ENCODE measurements around the gene RNF167.
A peak's percentile ranks its signal among the peaks of the same experiment; 100 is the strongest.

RNF167 gene

DNA sequence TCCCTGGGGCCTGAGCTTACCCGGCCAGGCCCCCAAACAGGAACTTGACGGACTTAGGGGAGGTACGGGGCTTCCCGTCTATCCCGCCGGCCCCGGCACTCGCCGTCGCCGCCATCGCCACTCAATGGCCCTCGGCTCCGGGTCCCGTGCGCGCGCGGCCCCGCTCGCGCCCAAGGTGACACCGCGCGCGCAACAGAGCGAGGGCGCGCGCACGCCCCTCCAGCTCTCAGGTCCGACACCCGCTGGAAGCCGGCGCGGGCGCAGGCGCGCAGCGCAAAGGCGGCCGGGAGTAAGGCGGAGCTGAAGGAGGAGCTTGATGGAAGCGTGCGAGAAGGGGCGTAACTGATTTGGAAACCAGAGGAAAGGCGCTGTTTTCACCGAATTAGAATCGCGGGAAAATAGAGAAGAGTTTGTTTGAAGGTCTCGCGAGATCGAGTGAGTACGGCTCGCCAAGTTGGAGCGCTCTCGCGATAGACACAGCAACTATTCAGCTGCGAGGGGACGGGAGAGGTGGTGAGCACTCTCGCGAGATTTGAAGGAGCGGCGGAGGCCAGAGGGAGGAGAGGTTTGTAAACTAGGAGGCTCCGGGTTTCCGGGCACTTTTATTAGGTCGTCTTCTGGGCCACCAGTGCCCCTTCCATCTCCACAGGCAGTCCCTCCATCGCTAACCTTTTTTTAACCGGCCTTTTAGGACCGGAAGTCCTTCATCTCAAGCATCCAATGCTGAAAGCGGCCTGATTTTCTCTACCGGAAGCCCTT lies at the start of gene RNF167, which contains the start of gene SLC25A11:
Gene RNF167 (plus strand): TSS at position 473 of the 759 bp plus-strand sequence. CDS start 642 bp downstream, outside the sequence.
Gene SLC25A11 (minus strand): TSS at position 251 of the 759 bp plus-strand sequence. CDS start 136 bp downstream, at position 115.
- H3K27me3 ChIP-seq (ENCODE audit: control insufficient read depth in 5 of 5, insufficient read depth in 4 of 5, low read length in 5 of 5): no peaks in the 10 kb centered on the region
- H3K27ac ChIP-seq (ENCODE audit: low read depth, low read length): peak within 1 kb of the TSS; percentile 93
- peaks cover 0 to 60% (median 56%) of the 10 kb centered on the region in 5 donors for H3K36me3 ChIP-seq (ENCODE audit: control insufficient read depth in 5 of 5, insufficient read depth in 5 of 5, low read length in 5 of 5)
- peak within 1 kb of the TSS; percentile 81 to 98 (median 97) for H3K9ac ChIP-seq (ENCODE audit: low read length in 5 of 5)
- peak within 1 kb of the TSS; percentile 89 to 91 (median 90) for H3K4me3 ChIP-seq (ENCODE audit: low read depth in 1 of 5, low read length in 5 of 5)
- no peaks in the 10 kb centered on the region for H3K9me3 ChIP-seq (ENCODE audit: control insufficient read depth in 5 of 5, low read length in 5 of 5)
- peaks cover 11 to 51% (median 38%) of the 10 kb centered on the region in 5 donors for H3K4me1 ChIP-seq (ENCODE audit: control insufficient read depth in 5 of 5, insufficient read depth in 5 of 5, low read length in 5 of 5)

DNA sequence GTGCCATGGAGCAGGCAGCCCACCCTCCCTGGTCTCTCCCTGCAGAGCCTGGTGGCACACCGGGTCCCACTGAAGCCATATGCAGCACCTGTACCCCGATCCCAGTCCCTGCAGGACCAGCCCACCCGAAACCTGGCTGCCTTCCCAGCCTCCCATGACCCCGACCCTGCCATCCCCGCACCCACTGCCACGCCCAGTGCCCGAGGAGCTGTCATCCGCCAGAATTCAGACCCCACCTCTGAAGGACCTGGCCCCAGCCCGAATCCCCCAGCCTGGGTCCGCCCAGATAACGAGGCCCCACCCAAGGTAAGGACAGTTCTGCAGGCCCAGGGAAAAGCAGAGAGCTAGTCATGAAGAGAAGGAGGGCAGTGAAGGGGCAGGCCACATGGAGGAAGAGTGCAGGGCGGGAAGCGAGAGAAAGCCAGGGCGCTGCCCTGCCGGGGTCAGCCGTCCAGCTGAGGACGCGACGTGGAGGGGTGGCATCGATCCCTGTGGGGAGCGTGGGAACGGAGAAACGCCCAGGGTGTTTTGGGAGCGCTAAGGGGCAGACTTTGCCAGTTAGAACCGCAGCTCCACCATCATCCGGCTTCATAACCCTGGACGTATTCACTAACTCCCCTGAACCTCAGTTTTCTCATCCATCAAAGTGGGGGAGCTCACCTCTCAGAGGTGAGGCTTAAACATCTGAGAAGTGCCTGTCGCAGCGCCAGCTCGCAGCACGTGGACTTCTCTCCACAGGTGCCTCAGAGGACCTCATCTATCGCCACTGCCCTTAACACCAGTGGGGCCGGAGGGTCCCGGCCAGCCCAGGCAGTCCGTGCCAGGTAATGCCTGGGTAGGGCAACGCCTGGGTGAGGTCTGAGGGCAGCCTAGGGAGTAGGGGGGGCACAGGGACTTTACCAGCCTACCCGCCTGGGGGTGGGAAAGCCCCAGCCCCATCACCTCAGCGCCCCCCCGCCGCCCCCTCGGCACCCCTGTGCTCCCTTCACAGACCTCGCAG lies 48.4 kb upstream of the RNF167 start:
- Histone ChIP-seq H3K9ac (ENCODE audit: low read length in 5 of 5) (no peak overlapping the region), H3K36me3 (ENCODE audit: control insufficient read depth in 5 of 5, insufficient read depth in 5 of 5, low read length in 5 of 5) (peaks cover 0 to 90% (median 78%) of the 10 kb centered on the region in 5 donors), H3K9me3 (ENCODE audit: control insufficient read depth in 5 of 5, low read length in 5 of 5) (no peaks in the 10 kb centered on the region), H3K27ac (ENCODE audit: low read depth, low read length) (no peak overlapping the region), H3K4me3 (ENCODE audit: low read depth in 1 of 5, low read length in 5 of 5) (no peak overlapping the region), H3K4me1 (ENCODE audit: control insufficient read depth in 5 of 5, insufficient read depth in 5 of 5, low read length in 5 of 5) (no peaks in the 10 kb centered on the region), H3K27me3 (ENCODE audit: control insufficient read depth in 5 of 5, insufficient read depth in 4 of 5, low read length in 5 of 5) (no peaks in the 10 kb centered on the region)

DNA sequence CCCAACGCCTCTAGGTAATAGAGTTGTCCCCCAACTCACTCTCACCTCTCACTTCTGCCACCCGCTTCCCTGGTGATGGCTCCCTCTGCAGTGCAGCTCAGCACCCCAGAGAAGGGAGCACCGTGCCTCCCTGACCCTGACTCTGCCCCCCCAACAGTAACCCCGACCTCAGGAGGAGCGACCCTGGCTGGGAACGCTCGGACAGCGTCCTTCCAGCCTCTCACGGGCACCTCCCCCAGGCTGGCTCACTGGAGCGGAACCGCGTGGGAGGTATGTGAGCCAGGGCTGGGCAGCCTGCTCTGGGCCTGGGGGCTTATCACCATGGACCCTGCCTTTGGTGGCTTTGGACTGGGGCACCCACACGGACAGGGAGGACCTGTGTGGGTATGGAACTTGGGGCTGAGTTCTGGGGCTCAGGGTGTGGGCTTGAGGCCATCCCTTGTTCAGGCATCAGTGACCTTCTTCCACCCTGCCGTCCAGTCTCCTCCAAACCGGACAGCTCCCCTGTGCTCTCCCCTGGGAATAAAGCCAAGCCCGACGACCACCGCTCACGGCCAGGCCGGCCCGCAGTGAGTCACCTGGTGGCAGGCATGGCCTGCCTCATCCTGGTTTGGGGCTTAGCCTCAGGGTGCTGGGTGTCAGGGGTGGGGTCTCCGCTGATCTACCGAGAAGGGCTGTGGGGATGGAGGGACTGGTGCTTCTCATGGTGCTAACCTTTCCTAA lies 47.4 kb upstream of the RNF167 start:
- H3K4me1 ChIP-seq (ENCODE audit: control insufficient read depth in 5 of 5, insufficient read depth in 5 of 5, low read length in 5 of 5): no peaks in the 10 kb centered on the region
- no peak overlapping the region for H3K4me3 ChIP-seq (ENCODE audit: low read depth in 1 of 5, low read length in 5 of 5)
- no peaks in the 10 kb centered on the region for H3K9me3 ChIP-seq (ENCODE audit: control insufficient read depth in 5 of 5, low read length in 5 of 5)
- no peak overlapping the region for H3K27ac ChIP-seq (ENCODE audit: low read depth, low read length)
- peaks cover 0 to 88% (median 75%) of the 10 kb centered on the region in 5 donors for H3K36me3 ChIP-seq (ENCODE audit: control insufficient read depth in 5 of 5, insufficient read depth in 5 of 5, low read length in 5 of 5)
- no peaks in the 10 kb centered on the region for H3K27me3 ChIP-seq (ENCODE audit: control insufficient read depth in 5 of 5, insufficient read depth in 4 of 5, low read length in 5 of 5)
- H3K9ac ChIP-seq (ENCODE audit: low read length in 5 of 5): no peak overlapping the region

DNA sequence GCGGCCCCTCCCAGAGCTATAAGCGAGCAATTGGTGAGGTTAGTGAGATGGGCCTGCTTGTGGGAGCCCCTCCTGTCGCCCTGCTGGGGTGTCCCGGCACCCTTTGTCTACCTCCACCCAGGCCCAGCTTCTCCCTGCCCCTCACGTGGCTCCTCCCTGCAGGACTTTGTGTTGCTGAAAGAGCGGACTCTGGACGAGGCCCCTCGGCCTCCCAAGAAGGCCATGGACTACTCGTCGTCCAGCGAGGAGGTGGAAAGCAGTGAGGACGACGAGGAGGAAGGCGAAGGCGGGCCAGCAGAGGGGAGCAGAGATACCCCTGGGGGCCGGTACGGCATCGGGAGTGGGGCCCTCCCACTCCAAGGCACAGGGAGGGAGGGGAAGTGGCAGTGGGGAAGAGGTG lies 46.8 kb upstream of the RNF167 start:
- H3K9me3 ChIP-seq (ENCODE audit: control insufficient read depth in 5 of 5, low read length in 5 of 5): no peaks in the 10 kb centered on the region
- H3K27me3 ChIP-seq (ENCODE audit: control insufficient read depth in 5 of 5, insufficient read depth in 4 of 5, low read length in 5 of 5): peaks cover 0 to 1% (median 0%) of the 10 kb centered on the region in 5 donors
- peaks cover 0 to 82% (median 71%) of the 10 kb centered on the region in 5 donors for H3K36me3 ChIP-seq (ENCODE audit: control insufficient read depth in 5 of 5, insufficient read depth in 5 of 5, low read length in 5 of 5)

DNA sequence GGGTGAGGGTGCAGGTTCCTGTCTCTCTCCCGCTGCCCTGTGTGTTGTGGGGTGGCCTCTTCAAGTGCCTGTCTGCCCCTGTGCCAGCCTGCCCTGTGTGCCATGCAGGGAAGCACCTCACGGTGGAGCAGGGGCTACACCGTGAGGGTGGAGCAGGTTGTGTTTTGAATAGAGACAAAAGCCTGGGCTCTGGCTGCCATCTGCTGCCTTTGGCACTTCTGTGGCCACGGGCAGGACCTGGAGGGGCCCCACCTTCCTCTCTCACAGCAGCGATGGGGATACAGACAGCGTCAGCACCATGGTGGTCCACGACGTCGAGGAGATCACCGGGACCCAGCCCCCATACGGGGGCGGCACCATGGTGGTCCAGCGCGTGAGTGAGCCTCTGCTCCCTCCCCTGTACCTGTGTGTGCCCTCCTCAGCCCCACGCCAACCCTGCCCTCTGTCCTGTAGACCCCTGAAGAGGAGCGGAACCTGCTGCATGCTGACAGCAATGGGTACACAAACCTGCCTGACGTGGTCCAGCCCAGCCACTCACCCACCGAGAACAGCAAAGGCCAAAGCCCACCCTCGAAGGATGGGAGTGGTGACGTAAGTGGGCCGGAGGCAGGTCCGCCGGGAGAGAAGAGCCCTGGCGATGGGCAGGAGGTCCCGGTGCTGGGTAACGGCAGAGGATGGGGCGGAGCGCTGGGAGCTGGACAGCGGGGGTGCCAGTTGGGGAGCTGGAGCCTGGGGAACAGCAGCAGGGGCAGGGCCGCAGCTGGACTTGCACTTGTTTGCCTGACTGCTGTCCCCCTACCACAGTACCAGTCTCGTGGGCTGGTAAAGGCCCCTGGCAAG lies 46.1 kb upstream of the RNF167 start:
- Histone ChIP-seq H3K9me3 (ENCODE audit: control insufficient read depth in 5 of 5, low read length in 5 of 5) (no peaks in the 10 kb centered on the region), H3K27ac (ENCODE audit: low read depth, low read length) (no peak overlapping the region), H3K4me3 (ENCODE audit: low read depth in 1 of 5, low read length in 5 of 5) (no peak overlapping the region), H3K4me1 (ENCODE audit: control insufficient read depth in 5 of 5, insufficient read depth in 5 of 5, low read length in 5 of 5) (peaks cover 0 to 7% (median 5%) of the 10 kb centered on the region in 5 donors), H3K9ac (ENCODE audit: low read length in 5 of 5) (no peak overlapping the region), H3K36me3 (ENCODE audit: control insufficient read depth in 5 of 5, insufficient read depth in 5 of 5, low read length in 5 of 5) (peaks cover 0 to 81% (median 70%) of the 10 kb centered on the region in 5 donors), H3K27me3 (ENCODE audit: control insufficient read depth in 5 of 5, insufficient read depth in 4 of 5, low read length in 5 of 5) (peaks cover 0 to 8% (median 5%) of the 10 kb centered on the region in 5 donors)

More for the DNA sequence above, 46.8 kb upstream of the RNF167 start:
- Histone ChIP-seq H3K4me3 (ENCODE audit: low read depth in 1 of 5, low read length in 5 of 5) (no peak overlapping the region), H3K4me1 (ENCODE audit: control insufficient read depth in 5 of 5, insufficient read depth in 5 of 5, low read length in 5 of 5) (peaks cover 0 to under 1% (median 0%) of the 10 kb centered on the region in 5 donors), H3K9ac (ENCODE audit: low read length in 5 of 5) (no peak overlapping the region), H3K27ac (ENCODE audit: low read depth, low read length) (no peak overlapping the region)

DNA sequence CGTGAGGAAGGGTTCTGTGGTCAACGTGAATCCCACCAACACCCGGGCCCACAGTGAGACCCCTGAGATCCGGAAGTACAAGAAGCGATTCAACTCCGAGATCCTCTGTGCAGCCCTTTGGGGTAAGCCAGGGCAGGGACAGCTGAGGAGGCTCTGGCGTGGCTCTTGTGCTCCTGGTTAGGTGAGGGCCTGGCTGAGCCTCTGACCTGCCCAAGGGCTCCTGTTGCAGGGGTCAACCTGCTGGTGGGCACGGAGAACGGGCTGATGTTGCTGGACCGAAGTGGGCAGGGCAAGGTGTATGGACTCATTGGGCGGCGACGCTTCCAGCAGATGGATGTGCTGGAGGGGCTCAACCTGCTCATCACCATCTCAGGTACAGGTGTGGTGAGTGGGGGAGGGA lies 44.9 kb upstream of the RNF167 start:
- Histone ChIP-seq H3K4me3 (ENCODE audit: low read depth in 1 of 5, low read length in 5 of 5) (no peak overlapping the region), H3K27me3 (ENCODE audit: control insufficient read depth in 5 of 5, insufficient read depth in 4 of 5, low read length in 5 of 5) (peaks cover 5 to 18% (median 7%) of the 10 kb centered on the region in 5 donors), H3K4me1 (ENCODE audit: control insufficient read depth in 5 of 5, insufficient read depth in 5 of 5, low read length in 5 of 5) (peaks cover 0 to 18% (median 16%) of the 10 kb centered on the region in 5 donors), H3K36me3 (ENCODE audit: control insufficient read depth in 5 of 5, insufficient read depth in 5 of 5, low read length in 5 of 5) (peaks cover 0 to 72% (median 70%) of the 10 kb centered on the region in 5 donors), H3K9ac (ENCODE audit: low read length in 5 of 5) (no peak overlapping the region), H3K9me3 (ENCODE audit: control insufficient read depth in 5 of 5, low read length in 5 of 5) (no peaks in the 10 kb centered on the region), H3K27ac (ENCODE audit: low read depth, low read length) (no peak overlapping the region)

DNA sequence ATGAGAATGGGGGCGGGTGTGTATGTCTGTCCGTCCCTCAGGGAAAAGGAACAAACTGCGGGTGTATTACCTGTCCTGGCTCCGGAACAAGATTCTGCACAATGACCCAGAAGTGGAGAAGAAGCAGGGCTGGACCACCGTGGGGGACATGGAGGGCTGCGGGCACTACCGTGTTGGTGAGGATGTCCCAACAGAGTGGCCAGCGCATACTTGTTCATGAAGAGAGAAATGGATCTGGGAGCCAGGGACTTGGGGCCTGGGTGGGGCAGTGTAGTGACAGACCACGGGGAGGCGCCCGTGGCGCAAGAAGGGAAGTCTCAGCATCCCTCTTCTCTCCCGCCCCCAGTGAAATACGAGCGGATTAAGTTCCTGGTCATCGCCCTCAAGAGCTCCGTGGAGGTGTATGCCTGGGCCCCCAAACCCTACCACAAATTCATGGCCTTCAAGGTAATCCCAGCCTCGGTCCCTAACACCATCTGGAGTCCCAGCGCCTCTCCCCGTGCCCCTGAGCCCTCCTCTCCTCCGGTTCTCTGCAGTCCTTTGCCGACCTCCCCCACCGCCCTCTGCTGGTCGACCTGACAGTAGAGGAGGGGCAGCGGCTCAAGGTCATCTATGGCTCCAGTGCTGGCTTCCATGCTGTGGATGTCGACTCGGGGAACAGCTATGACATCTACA lies 44.3 kb upstream of the RNF167 start:
- H3K4me1 ChIP-seq (ENCODE audit: control insufficient read depth in 5 of 5, insufficient read depth in 5 of 5, low read length in 5 of 5): peaks cover 0 to 25% (median 23%) of the 10 kb centered on the region in 5 donors
- H3K9me3 ChIP-seq (ENCODE audit: control insufficient read depth in 5 of 5, low read length in 5 of 5): no peaks in the 10 kb centered on the region
- H3K27me3 ChIP-seq (ENCODE audit: control insufficient read depth in 5 of 5, insufficient read depth in 4 of 5, low read length in 5 of 5): peaks cover 5 to 23% (median 9%) of the 10 kb centered on the region in 5 donors
- H3K4me3 ChIP-seq (ENCODE audit: low read depth in 1 of 5, low read length in 5 of 5): no peak overlapping the region
- peaks cover 0 to 66% (median 63%) of the 10 kb centered on the region in 5 donors for H3K36me3 ChIP-seq (ENCODE audit: control insufficient read depth in 5 of 5, insufficient read depth in 5 of 5, low read length in 5 of 5)
- no peak overlapping the region for H3K27ac ChIP-seq (ENCODE audit: low read depth, low read length)
- H3K9ac ChIP-seq (ENCODE audit: low read length in 5 of 5): no peak overlapping the region

DNA sequence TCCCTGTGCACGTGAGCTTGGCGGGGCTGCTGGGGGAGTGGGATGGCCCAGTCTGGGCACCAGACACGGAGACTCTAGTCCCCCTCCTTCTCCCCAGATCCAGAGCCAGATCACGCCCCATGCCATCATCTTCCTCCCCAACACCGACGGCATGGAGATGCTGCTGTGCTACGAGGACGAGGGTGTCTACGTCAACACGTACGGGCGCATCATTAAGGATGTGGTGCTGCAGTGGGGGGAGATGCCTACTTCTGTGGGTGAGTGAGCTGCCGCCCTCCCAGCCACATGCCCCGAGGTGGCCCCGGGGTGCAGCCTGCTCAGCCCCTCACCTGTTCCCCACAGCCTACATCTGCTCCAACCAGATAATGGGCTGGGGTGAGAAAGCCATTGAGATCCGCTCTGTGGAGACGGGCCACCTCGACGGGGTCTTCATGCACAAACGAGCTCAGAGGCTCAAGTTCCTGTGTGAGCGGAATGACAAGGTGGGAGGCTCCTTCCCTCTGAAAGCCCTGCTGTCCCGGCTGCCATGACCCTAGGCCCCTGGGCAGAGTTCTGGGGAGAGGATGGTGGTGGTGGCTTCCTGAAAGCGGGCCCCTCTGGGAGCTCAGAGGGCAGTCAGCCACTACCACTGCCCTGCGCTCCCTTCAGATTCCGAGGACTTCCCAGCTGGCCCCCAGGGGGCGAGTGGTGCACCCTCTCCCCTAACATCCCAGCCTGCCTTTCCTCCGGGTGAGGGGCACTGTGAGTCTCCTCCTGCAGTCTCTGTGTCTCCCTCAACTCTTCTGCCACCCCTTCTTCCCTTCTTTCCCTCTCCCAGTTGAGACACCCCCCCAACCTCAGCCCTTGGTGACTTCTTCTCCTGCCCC lies 43.5 kb upstream of the RNF167 start:
- H3K36me3 ChIP-seq (ENCODE audit: control insufficient read depth in 5 of 5, insufficient read depth in 5 of 5, low read length in 5 of 5): peaks cover 0 to 58% (median 56%) of the 10 kb centered on the region in 5 donors
- H3K27ac ChIP-seq (ENCODE audit: low read depth, low read length): no peak overlapping the region
- no peak overlapping the region for H3K9ac ChIP-seq (ENCODE audit: low read length in 5 of 5)
- no peak overlapping the region for H3K4me3 ChIP-seq (ENCODE audit: low read depth in 1 of 5, low read length in 5 of 5)
- H3K27me3 ChIP-seq (ENCODE audit: control insufficient read depth in 5 of 5, insufficient read depth in 4 of 5, low read length in 5 of 5): peaks cover 5 to 26% (median 9%) of the 10 kb centered on the region in 5 donors
- peaks cover 0 to 33% (median 25%) of the 10 kb centered on the region in 5 donors for H3K4me1 ChIP-seq (ENCODE audit: control insufficient read depth in 5 of 5, insufficient read depth in 5 of 5, low read length in 5 of 5)
- H3K9me3 ChIP-seq (ENCODE audit: control insufficient read depth in 5 of 5, low read length in 5 of 5): no peaks in the 10 kb centered on the region
